B cell (primary cell): ENCODE measurements around the gene SURF6. TPM values are rescaled to one million over a fixed set of nuclear protein-coding genes. Genes with fewer than 3 reads are reported as not detected.

Experiments
- ATAC-seq: fragments of 200-7000 bp; cut with Tn5 transposase; one replicate; pipeline ENCODE4 v1.10.0; 2021; ENCODE audit warnings: low read depth, mild to moderate bottlenecking, moderate number of reproducible peaks, moderate library complexity
- CTCF ChIA-PET: fragments of 350-600 bp; sonication (Branson Sonifier 250); formaldehyde crosslinking; loops from one replicate; lab custom pipeline; 2021; ENCODE audit warnings: antibody characterized with exemption, inconsistent platforms; lab: Charles Lee
- POLR2A ChIA-PET: fragments of 350-600 bp; sonication (Branson Sonifier 250); formaldehyde crosslinking; loops from one replicate; lab custom pipeline; 2021; ENCODE audit warnings: antibody characterized with exemption; lab: Charles Lee
- DNase-seq: peaks from one replicate; pipeline ENCODE4 v3.0.0; 2013
- H2AFZ ChIP-seq: 2 replicates; pipeline ENCODE4 v1.6.1; 2012; ENCODE audit warnings: mild to moderate bottlenecking, low read depth, low read length; ENCODE audit not compliant: insufficient read depth, poor library complexity, severe bottlenecking
- H3K27ac ChIP-seq, 2 donors: 1 replicate in 1 of 2; 2 replicates in 1 of 2; pipeline ENCODE4 v1.5.1; 2012 to 2013; ENCODE audit warnings: low read length in 2 of 2, mild to moderate bottlenecking in 2 of 2, moderate library complexity in 1 of 2
- H3K27me3 ChIP-seq, 4 experiments: fragments of 200-600 bp in 1 of 4; sonication (generic) in 1 of 4; replicated peaks in 1 of 4; 1 replicate in 2 of 4; 2 replicates in 2 of 4; pipeline versions ENCODE4 v1.6.1 to v1.7.0; 2013 to 2016; ENCODE audit warnings: low read length in 3 of 4, mild to moderate bottlenecking in 2 of 4, mixed read lengths in 1 of 4, moderate library complexity in 1 of 4; ENCODE audit not compliant: insufficient read depth in 4 of 4, control insufficient read depth in 3 of 4; ENCODE audit errors: control extremely low read depth in 1 of 4
- H3K36me3 ChIP-seq, 2 experiments: replicated peaks in 1 of 2; 1 replicate in 1 of 2; 2 replicates in 1 of 2; pipeline versions ENCODE4 v1.6.1 to v1.7.1; 2013; ENCODE audit warnings: low read length in 1 of 2; ENCODE audit not compliant: insufficient read depth in 2 of 2, control insufficient read depth in 1 of 2; ENCODE audit errors: control extremely low read depth in 1 of 2, extremely low read depth in 1 of 2
- H3K4me1 ChIP-seq, 2 donors: fragments of 200-600 bp in 1 of 2; sonication (generic) in 1 of 2; 1 replicate in 1 of 2; 2 replicates in 1 of 2; pipeline versions ENCODE4 v1.5.1 to v1.6.1; 2013 to 2017; ENCODE audit warnings: low read length in 2 of 2; ENCODE audit not compliant: control insufficient read depth in 2 of 2, insufficient read depth in 2 of 2
- H3K4me2 ChIP-seq: replicated peaks from 2 replicates; pipeline ENCODE3; 2012; ENCODE audit warnings: mild to moderate bottlenecking, low read depth, low read length; ENCODE audit not compliant: poor library complexity, severe bottlenecking
- H3K4me3 ChIP-seq, 5 experiments: fragments of 200-600 bp in 1 of 5; sonication (generic) in 1 of 5; 1 replicate in 3 of 5; 2 replicates in 2 of 5; pipeline versions ENCODE4 v1.5.1 to v1.7.0; 2011 to 2016; ENCODE audit warnings: low read length in 4 of 5, mild to moderate bottlenecking in 4 of 5, low read depth in 2 of 5, control low read depth in 1 of 5, moderate library complexity in 1 of 5; ENCODE audit not compliant: insufficient read depth in 1 of 5; ENCODE audit errors: control extremely low read depth in 1 of 5, extremely low read depth in 1 of 5
- H3K79me2 ChIP-seq: fragments of 200-600 bp; sonication (generic); one replicate; pipeline ENCODE4 v1.6.0; 2016; ENCODE audit warnings: low read length; ENCODE audit not compliant: control insufficient read depth, insufficient read depth
- H3K9ac ChIP-seq: fragments of 200-600 bp; sonication (generic); 2 replicates; pipeline ENCODE4 v1.6.1; 2017; ENCODE audit warnings: mild to moderate bottlenecking, low read length, moderate library complexity
- H3K9me3 ChIP-seq, 3 donors: one replicate each; pipeline versions ENCODE4 v1.6.1 to v1.7.1; 2013; ENCODE audit warnings: low read length in 2 of 3; ENCODE audit not compliant: control insufficient read depth in 2 of 3, insufficient read depth in 1 of 3; ENCODE audit errors: control extremely low read depth in 1 of 3
- H4K20me1 ChIP-seq: 2 replicates; pipeline ENCODE4 v1.6.0; 2012; ENCODE audit warnings: mild to moderate bottlenecking, low read length; ENCODE audit not compliant: insufficient read depth, control insufficient read depth, poor library complexity, severe bottlenecking
- H3K27ac Mint-ChIP-seq: one replicate; pipeline ENCODE4 v1.8.0; 2021; ENCODE audit warnings: mixed read lengths
- H3K27me3 Mint-ChIP-seq: one replicate; pipeline ENCODE4 v1.8.0; 2021; ENCODE audit warnings: mixed read lengths
- H3K4me1 Mint-ChIP-seq: one replicate; pipeline ENCODE4 v1.8.0; 2021; ENCODE audit warnings: mixed read lengths
- H3K4me3 Mint-ChIP-seq: one replicate; pipeline ENCODE4 v1.8.0; 2021; ENCODE audit warnings: mixed read lengths
- H3K9me3 Mint-ChIP-seq: one replicate; pipeline ENCODE4 v1.8.0; 2022; ENCODE audit warnings: mixed read lengths; ENCODE audit not compliant: insufficient read depth
- EZH2 ChIP-seq: IDR thresholded peaks from 2 replicates; pipeline ENCODE4 v1.6.1; 2012; ENCODE audit warnings: borderline replicate concordance, low read depth, mild to moderate bottlenecking, moderate library complexity, low read length; ENCODE audit not compliant: insufficient read depth, poor library complexity, severe bottlenecking
- WGBS: methylation state at CpG from one replicate; pipeline ENCODE4 v1.1.5; 2013; ENCODE audit warnings: missing lambda C conversion rate; ENCODE audit not compliant: insufficient coverage; 5-methylcytosine and 5-hydroxymethylcytosine counted together
- intact Hi-C: fragments of 100-400 bp; cut with micrococcal nuclease; formaldehyde crosslinking; loops from one replicate; pipeline ENCODE4 v1.10.0; 2022
- polyA plus RNA-seq: library from polyadenylated mRNA; depleted of rRNA; stranded (reverse); fragments of >200 nt; gene quantifications from 2 replicates; pipeline ENCODE4 v1.2.3, GENCODE V29; 2012
- total RNA-seq, 2 donors: library from RNA; stranded (reverse); fragments of 120-200 nt in 1 of 2; gene quantifications; 1 replicate in 1 of 2; 2 replicates in 1 of 2; pipeline versions ENCODE4 v1.2.3 to v1.2.4, GENCODE V29; 2013 to 2022
- TF ChIP-seq, protein P1 (sequence below): fragments of 200-600 bp; IDR thresholded peaks from one replicate; pipeline ENCODE4 v1.8.0; 2022; ENCODE audit warnings: antibody characterized with exemption, mild to moderate bottlenecking

The SURF6 gene
- total and polyA plus RNA-seq, 2 donors (not counting 1 experiment from before 2014, with no cell fraction given), result 14.7 to 25.9 TPM

DNA sequence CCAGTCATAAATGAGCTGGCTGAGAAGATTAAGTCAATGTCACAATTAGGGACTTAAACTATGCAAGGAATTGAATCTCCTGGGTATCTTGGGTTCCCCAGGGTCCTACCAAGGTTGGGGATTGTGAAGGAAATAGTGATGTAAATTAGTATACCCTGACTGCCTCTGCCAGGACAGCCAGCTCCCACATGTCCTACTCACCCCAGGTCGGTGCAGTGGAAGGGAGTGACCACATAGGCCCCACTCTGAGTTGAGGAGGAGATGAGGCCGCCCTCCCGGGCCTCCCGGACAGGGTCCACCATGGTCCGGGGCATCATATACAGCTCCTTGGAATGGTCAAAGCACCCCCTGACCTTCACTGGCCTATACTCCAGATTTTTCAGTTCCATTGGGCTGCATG lies 17.6 kb upstream of the SURF6 start:
- H3K9ac ChIP-seq, result no peak overlapping the region
- Mint-ChIP-seq H3K27ac (no peak overlapping the region), H3K9me3 (no peaks in the 10 kb centered on the region), H3K27me3 (no peaks in the 10 kb centered on the region), H3K4me1 (peaks cover 44% of the 10 kb centered on the region), H3K4me3 (no peak overlapping the region)
- POLR2A ChIA-PET, result no interaction called here
- intact Hi-C loops, result loop anchor here (10.0 kb wide), 1 partner anchor 169 kb away; no protein-coding TSS in a partner anchor
- no peak overlapping the region for H2AFZ ChIP-seq
- H3K27ac ChIP-seq, result no peak overlapping the region
- H3K27me3 ChIP-seq, result no peaks in the 10 kb centered on the region
- peaks cover 25 to 41% of the 10 kb centered on the region in 2 donors for H3K4me1 ChIP-seq
- no peak for ATAC-seq
- no peak overlapping the region for H3K4me3 ChIP-seq
- TF ChIP-seq EZH2, result no peak
- TF ChIP-seq, protein P1, sequence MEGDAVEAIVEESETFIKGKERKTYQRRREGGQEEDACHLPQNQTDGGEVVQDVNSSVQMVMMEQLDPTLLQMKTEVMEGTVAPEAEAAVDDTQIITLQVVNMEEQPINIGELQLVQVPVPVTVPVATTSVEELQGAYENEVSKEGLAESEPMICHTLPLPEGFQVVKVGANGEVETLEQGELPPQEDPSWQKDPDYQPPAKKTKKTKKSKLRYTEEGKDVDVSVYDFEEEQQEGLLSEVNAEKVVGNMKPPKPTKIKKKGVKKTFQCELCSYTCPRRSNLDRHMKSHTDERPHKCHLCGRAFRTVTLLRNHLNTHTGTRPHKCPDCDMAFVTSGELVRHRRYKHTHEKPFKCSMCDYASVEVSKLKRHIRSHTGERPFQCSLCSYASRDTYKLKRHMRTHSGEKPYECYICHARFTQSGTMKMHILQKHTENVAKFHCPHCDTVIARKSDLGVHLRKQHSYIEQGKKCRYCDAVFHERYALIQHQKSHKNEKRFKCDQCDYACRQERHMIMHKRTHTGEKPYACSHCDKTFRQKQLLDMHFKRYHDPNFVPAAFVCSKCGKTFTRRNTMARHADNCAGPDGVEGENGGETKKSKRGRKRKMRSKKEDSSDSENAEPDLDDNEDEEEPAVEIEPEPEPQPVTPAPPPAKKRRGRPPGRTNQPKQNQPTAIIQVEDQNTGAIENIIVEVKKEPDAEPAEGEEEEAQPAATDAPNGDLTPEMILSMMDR, result no peak
- WGBS, result 100% methylated on average over 5 of the region's 5 CpGs
- H3K4me2 ChIP-seq, result no peak overlapping the region
- peaks cover 0 to 8% (median 0%) of the 10 kb centered on the region in 3 donors for H3K9me3 ChIP-seq
- H3K36me3 ChIP-seq, result peaks cover 0 to 52% of the 10 kb centered on the region in 2 experiments
- CTCF ChIA-PET, result interaction anchor here (1.8 kb wide), 1 partner anchor 14 kb away, joined by 5 read pairs; no protein-coding TSS in a partner anchor
- DNase-seq, result no peak
- H3K79me2 ChIP-seq, result peaks cover 55% of the 10 kb centered on the region
- peaks cover 50% of the 10 kb centered on the region for H4K20me1 ChIP-seq

- no peak overlapping the region for H2AFZ ChIP-seq
- H3K27me3 ChIP-seq, result no peaks in the 10 kb centered on the region
- peaks cover 0 to 8% (median 0%) of the 10 kb centered on the region in 3 donors for H3K9me3 ChIP-seq
- no peak overlapping the region for H3K4me2 ChIP-seq
- Mint-ChIP-seq H3K27me3 (no peaks in the 10 kb centered on the region), H3K27ac (no peak overlapping the region), H3K4me3 (no peak overlapping the region), H3K9me3 (no peaks in the 10 kb centered on the region), H3K4me1 (peaks cover 43% of the 10 kb centered on the region)
- intact Hi-C loops, result loop anchor here (10.0 kb wide), 1 partner anchor 168 kb away; no protein-coding TSS in a partner anchor
- H3K79me2 ChIP-seq, result peaks cover 52% of the 10 kb centered on the region
- no peak for TF ChIP-seq EZH2
- TF ChIP-seq, protein P1, result no peak
- H3K27ac ChIP-seq, result no peak overlapping the region
- DNase-seq, result no peak
- ChIA-PET POLR2A (no interaction called here), CTCF (interaction anchor here (1.1 to 1.8 kb wide), 2 partner anchors 13 to 18 kb away, joined by 3 to 5 read pairs; no protein-coding TSS in a partner anchor)
- H3K9ac ChIP-seq, result no peak overlapping the region
- peaks cover 0 to 47% of the 10 kb centered on the region in 2 experiments for H3K36me3 ChIP-seq
- peaks cover 45% of the 10 kb centered on the region for H4K20me1 ChIP-seq
- no peak overlapping the region for H3K4me3 ChIP-seq
- WGBS, result 83% methylated on average over 6 of the region's 8 CpGs
- H3K4me1 ChIP-seq, result peaks cover 25 to 38% of the 10 kb centered on the region in 2 donors
- ATAC-seq, result no peak
These were observed 16.8 kb upstream of the SURF6 start for GRCh38 chr9:133352635-133353340.
